Left cardiac atrium (tissue), 4 donors: Measurements from ENCODE around the gene PDGFA. TPM values are rescaled to one million over a fixed set of nuclear protein-coding genes. Genes with fewer than 3 reads are reported as not detected.

Experiments
- ATAC-seq, 2 donors: fragments of 200-7000 bp; cut with Tn5 transposase; one replicate each; pipeline ENCODE4 v1.9.1; 2020; ENCODE audit warnings: mild to moderate bottlenecking in 2 of 2, moderate library complexity in 2 of 2
- DNase-seq: peaks from one replicate; pipeline ENCODE4 v3.0.0-alpha.2; 2020
- intact Hi-C, 2 donors: fragments of 100-400 bp; cut with DNase I; formaldehyde crosslinking; loops; one replicate each; pipeline versions ENCODE4 v1.14.1 to v1.15.1; 2022 to 2023
- total RNA-seq, 2 donors: library from RNA; stranded (reverse); fragmentation: NEBNext Ultra II Directional; extraction: Animal tissue kit (Norgen Biotek cat#: 25700); gene quantifications; one replicate each; pipeline ENCODE4 v1.2.1, GENCODE V29; 2021
- donor health status: DM: no; HTN: yes; CAD: no.
- donor health status: DM: no; HTN: yes; CAD: no; lungs with severe emphysema.
- donor health status: DM: yes; HTN: yes; CAD: no.
- donor health status: Dilated cardiomyopathy.

PDGFA gene
- total RNA-seq, 2 donors from 2014 or later = 27.5 to 33.9 TPM

DNA sequence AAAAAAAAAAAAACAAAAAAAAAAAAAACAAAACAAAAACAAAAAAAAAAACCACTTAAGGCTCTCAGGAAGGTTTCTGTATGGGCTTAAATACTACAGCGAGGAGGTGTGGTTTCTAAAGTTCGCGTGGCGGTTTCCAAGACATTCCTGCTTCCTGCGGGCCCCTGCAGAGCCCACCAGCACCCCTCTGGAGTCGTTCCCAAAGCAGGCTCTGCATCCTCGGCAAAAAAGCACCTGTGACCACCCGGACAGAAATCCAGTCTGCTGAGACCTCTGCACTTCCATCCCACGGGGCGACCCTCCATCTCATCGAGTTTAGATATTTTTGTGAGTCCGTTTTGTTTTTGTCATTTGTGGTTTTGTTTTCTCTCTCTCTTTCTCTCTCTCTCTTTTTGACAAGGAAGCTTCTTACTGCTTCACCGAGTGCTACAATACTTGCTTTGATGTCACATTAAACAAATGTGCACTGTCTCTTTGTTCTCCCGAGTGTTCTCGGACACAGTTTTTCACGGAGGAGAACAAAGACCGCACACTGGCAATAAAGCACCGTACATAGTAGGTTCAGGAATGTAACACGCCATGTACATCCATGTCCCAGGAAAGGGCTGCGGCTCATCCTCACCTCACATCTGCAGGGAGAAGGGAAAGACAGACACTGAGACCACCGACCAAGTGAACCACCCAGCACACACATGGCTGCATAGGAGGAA lies 21.5 kb downstream of the PDGFA start:
- ATAC-seq = no peak
- intact Hi-C loops = no loop called here
- no peak for DNase-seq

DNA sequence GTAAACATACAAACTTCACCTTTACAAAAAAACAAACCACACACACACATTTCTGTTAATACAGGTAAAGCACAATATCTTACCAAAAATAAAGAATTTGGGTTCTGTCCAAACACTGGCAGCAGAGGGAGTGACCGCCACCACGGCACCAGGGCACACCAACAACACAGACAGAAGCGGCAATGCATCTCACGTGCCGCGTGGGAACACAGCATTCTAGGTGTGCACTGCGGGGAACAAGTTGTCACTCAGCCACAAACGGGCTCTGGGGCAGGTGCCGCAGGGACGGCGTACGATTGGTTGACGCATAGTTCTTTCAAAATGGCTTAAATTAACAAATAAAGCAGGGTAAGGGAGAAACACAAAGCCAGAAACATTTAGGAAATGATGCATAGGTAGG lies 22.3 kb downstream of the PDGFA start:
- intact Hi-C loops = no loop called here
- no peak for ATAC-seq
- DNase-seq = peak; percentile 15

DNA sequence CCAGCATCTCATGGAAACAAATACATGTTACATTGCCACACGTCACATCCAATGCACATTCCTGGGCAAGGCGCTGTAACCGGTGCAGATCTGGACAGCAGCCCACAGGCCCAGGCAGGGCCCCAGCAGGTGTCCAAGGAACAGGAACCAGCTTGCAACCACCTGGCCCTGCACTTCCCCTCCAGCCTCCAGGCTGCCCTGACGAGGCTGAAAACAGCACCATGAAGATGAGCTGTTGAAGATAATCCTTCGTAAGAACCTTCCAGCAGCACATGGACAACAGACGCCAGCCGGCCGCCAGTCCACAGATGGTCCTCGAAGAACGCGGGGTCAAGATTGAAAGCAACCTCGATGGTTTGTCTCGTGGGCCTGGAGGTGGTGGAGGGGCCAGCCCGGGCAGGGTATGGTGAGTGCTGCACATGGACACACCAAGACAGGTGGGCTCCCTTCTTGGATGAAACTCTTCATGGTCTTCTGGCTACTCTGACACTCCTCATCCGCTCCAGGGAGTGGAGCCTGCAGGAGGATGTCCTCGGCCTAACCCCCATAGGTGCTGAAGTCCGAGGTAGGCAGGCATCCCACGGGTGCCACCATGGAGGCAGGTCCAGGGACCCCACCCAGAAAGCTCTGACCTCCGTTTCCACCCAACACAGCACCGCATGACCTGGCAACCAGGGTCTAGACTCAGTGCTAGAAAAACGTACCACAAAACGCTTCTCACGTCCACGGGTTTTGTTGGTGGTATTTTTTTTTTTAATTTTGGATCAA lies 22.9 kb downstream of the PDGFA start:
- intact Hi-C loops = no loop called here
- ATAC-seq = no peak
- DNase-seq = no peak

DNA sequence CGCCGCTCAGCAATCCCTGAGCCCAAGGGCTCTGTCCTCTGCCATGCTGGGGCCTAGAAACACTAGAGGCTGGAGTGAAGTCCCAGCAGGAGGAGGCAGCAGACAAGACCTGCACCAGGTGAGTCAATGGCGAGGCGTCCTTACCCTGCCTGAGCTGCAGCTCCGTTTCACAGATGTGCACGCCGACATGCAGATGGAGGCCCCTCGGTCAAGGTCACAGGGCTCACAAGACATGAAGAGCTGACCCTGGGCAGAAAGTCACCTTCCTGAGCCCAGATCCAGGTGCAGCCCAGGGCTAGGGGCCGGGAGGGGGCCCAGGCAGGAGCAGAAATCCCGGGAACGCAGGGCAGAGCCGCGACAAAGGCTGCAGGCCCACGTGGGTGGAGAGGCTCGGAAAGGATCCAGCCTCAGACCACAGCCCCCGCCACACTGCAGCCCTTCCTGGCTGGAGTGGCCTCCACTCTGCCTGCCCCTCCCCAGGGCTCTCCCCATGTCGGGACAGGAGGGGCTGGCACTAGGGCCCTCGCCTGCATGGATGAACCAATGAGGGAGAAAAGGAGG lies 23.8 kb downstream of the PDGFA start:
- DNase-seq = peak; percentile 16
- ATAC-seq = no peak
- intact Hi-C loops = no loop called here

DNA sequence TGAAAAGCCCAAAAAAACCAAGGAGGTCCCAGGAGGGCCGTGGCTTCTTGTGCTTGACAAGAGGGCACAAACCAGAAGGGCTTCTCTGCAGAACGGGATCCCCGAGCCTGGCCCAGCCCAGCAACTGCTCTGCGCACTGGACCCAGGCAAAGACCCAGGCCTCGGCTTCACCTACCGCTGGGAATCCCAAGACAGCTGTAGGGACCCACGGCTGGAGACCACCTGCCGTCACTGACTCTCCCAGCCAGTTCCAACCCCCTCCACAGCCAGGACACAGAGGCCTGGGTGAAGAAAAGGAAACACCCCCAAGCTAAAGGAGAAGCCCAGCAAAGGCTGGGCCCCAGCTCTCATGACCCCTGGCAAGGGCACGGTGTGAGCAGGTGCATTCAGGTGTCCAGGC lies 24.3 kb downstream of the PDGFA start:
- peak; percentile 16 for DNase-seq
- intact Hi-C loops = no loop called here
- no peak for ATAC-seq

DNA sequence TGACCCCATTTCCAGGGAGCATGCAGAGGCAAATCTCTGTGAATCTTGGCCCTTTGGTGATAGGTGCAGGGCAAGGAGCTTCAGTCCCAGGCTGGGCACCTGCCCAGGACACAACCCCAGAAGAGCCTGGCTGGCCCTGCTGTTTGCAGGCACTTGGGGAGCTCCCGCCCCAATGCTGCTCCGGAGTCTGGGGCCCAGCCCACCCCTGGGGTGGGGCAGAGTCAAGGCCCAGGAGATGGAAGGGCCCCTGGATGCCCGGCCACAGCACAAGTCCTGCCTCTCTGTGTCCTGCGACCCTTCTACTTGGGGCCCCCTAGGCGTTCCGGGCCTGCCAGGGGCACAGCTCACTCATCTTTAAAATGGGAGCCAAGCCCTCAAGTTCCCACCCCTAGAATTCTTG lies 24.7 kb downstream of the PDGFA start:
- intact Hi-C loops = no loop called here
- ATAC-seq (no peak), DNase-seq (peak; percentile 16)

DNA sequence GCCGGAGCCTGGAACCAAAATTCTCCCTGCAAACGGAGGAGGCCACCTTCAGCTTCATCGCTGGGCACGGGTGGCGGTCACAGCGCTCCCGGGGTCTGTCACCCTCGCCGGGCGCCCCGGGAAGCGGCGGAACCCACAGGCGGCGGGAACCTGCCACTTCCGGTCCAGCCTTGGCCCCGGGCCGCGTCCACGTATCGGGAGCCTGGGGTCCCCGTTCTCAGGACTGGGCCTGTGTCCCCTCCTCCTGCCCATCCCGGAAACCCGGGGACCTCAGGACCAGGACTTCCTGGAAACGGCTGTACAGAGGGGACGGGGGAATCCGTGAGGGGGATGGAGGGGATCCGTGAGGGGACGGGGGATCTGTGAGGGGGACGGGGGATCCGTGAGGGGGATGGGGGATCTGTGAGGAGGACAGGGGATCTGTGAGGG lies 25.4 kb downstream of the PDGFA start:
- ATAC-seq (peak in 1 of 2 donors; percentile 24), DNase-seq (peak; percentile 24)

DNA sequence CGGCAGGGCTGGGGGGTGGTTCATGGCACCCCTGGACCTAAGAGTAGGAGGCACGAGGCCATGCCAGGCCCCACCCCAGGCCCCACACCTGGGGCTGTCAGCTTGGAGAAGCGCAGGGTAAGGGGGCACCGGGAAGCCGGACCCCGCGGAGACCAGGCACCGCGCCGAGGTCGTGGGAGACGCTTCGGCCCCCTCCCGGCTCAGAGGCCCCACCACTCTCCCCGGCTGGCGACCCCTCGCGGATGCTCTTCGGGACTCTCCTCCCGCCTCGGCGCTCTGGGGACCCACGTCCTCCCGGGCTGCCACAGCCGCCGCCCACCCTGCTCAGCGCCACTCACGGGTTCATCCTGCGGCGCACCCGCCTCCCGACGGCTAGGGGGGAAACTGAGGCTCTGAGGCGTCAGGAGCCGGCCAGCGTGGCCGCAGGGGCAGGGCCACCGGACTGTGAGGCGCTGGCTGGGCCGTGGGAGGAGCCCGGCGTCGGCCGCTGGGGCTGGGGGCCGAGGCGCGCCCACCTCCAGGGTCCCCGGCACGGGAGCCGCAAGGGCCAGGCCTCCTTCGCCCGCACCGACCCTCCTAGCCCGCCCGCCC lies 25.9 kb downstream of the PDGFA start:
- intact Hi-C loops = no loop called here
- no peak for ATAC-seq
- DNase-seq = peak; percentile 22

More for the DNA sequence above, 25.4 kb downstream of the PDGFA start:
- intact Hi-C loops = no loop called here

DNA sequence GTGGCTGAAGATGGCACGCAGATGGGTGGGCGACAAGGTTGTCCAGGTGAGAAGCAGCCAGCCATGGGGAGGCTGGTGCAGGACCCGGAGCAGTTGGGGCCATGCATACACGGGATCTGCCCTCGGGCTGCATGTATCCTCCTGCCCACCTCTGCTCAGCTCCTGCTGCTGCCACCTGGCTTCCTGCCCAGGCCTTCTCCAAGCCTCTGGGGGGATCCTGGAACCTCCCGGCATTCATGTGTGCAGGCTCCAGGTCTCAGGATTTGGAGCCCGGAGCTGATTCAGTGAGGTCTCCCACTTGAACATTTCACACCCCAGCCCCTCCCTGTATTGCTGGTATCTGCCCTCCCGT lies 27.0 kb downstream of the PDGFA start:
- DNase-seq (peak; percentile 25), ATAC-seq (no peak)
- intact Hi-C loops = no loop called here

DNA sequence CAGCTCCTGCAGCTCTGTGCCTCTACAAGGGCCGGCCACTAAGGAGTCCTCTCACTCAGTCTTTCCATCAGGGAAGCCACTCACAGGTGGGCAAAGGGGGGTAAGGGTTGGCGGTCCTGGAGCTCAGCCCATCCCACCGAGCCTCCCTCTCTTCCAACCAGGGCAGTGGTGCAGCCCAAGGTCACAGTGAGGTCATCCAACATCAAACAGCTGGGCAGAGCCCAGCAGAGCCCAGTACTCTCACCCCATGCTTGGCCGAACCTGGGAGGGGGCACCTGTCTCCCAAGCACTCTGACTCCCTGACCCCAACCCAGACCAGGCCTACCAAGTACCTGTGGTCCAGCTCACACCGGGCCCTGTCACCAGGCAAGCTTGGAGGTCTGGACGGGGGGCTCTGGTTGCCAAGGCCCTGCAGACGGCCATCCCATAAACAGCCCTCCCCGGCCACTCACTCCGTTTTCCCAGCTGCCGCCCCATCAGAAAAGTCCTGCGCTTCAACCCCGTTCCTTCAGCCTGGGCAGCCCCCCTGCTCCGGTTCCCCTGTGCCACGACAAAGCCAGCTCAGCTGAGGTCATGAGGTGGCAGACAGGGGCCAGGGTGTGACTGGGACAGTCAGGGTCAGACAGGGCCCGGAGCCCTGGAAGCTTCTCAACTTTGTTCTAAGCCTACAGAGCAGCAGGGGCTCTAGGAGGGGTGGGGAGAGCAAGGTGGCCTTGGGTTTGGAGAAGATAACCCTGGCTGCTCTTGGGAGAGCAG lies 27.5 kb downstream of the PDGFA start:
- ATAC-seq (no peak), DNase-seq (no peak)
- intact Hi-C loops = no loop called here

DNA sequence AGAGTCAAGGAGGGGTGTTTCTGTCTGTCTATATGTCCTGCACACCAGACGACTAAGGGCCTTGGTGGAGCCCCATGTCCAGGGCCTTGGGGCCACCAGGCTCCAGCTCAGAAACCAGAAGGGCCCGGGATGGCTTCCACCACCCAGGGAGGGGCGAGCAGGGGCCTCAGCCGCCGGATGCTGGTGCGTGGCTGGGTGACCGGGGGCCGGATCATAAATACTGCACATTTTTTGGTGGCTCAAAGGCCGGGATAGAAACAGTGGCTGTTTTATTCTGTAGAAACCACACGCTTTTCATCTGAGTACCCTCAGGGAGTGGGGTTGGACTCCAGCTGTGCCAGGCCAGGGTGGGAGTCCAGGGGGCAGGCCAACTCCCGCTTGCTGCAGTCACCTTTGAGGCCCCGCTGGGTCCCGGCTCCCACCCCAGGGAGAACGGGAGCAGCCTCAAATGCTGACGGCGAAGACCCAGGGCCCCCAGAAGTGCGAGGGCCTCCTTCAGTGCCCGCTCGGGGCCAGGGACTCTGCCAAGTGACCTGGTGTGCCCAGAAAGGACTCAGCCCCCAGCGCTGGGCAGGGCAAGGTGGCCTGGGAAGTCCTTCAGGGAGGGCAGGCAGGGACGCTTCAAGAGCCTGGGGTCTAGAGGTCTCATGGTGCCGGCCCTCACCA lies 28.2 kb downstream of the PDGFA start:
- DNase-seq (peak; percentile 17), ATAC-seq (no peak)
- intact Hi-C loops = no loop called here

DNA sequence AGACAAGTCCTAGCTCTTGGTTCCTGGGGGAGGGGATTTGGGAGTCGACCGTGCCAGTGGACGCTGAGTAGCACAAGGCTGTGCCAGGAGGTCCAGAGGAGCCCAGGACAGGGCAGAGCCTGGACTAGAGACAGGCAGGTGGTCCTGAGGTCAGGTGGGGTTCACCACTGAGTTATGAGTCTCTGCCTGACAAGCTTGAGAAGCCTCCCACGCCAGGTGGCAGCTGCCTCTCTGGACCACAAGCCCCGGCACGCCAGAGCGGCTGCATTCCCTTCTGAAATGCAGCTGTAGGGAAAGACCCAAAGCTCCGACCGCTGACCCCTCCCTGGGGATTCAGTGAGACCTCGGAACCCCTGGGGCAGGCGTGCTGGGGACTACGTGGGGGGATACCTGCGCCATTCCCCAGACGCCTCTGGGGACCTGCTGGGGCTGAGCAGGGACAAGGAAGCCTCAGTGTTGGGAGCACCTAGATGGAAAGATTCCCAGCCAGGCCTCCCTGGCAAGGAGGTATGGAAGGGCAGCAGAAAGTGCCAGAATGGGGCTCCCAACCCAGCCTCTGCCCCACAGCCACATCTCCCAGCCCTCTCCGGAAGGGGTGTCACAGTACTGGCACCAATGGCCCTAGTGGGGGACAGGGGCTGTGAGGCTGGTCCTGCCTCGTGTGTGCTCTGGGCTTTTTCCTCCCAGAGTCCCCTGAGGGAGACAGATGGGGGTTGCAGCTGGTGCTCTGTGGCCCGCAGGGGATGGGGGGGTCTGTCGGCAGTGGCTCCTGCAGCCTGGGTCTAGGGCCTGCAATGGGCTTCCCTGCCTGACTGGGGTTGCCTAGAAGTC lies 29.0 kb downstream of the PDGFA start:
- ATAC-seq (no peak), DNase-seq (no peak)
- intact Hi-C loops = no loop called here

DNA sequence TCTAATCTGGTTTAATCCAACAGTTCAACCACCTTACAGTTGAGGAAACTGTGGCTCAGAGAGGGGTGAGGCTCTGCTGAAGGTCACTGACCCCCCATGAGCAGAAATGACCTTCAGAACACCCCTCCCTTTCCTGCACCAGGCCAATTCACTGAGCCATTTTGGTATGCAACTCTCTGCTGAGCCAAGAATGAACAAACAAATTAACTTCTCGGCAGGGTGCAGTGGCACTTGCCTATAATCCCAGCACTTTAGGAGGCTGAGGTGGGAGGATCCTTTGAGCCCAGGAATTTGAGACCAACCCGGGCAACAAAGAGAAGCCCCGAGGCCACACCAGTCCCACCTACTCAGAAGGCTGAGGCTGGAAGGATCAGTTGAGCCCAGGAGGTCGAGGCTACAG lies 29.8 kb downstream of the PDGFA start:
- ATAC-seq (no peak), DNase-seq (no peak)
- intact Hi-C loops = no loop called here

DNA sequence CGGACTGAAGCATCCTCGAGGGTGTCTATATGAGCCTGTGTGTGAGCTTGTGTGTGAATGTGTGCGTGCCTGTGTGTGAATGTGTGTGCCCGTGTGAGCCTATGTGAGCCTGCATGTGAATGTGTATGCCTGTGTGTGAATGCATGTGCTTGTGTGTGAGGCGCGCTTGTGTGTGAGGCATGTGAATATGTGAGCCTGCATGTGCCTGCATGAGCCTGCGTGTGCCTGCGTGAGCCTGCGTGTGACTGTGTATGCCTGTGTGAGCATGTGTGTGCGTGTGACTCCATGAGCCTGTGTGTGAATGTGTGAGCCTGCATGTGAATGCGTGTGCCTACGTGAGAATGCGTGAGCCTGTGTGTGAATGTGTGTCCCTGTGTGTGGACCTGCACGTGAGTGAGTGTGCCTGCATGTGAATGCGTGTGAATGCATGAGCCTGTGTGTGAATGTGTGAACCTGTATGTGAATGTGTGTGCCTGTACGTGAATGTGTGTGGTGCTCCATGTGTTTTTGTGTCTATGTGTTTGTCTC lies 33.4 kb downstream of the PDGFA start:
- DNase-seq (peak; percentile 15), ATAC-seq (no peak)
- intact Hi-C loops = no loop called here

DNA sequence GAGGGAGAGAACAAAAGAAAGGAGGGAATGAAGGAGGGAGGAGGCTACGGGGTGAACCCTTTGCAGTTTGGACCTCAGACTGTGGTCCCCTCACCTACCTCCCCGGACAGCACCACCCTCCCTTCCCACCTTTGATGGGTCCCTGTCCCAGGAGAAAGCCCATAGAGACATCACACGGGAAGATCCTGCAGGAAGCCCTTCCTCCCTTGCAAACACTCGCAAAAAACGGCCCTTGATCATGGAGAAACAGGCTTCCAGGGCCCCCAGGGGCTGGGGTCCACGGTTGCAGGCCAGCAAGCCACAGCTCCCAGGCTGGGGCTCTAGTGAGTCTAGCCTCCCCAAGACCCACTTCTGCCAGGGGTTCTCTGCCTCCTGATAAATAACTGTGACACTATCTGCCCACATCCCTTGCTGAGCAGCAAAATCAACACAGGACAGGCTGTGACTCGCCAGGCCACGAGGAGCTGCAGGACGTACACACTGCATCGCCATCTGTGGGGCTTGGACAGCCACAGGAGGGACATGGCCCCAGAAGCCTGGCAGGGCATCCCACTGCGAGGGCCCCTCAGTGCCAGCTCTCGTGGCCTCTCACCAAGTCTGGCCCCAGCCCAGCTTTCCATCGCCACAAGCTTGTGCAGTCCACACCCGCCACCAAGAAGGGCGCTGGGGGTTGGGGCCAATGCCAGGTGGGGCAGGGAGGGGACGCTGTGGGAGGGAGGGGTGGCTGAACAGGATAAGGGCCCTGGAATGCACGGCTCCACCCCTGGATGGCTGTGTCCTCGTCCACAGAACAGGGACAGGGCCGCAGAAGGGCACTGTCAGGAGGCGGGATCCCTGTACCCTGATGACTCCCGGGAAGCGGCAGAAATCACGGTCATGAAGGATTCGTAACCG lies 34.2 kb downstream of the PDGFA start:
- intact Hi-C loops = no loop called here
- DNase-seq (peak; percentile 26), ATAC-seq (peak; percentile 62 to 73)

DNA sequence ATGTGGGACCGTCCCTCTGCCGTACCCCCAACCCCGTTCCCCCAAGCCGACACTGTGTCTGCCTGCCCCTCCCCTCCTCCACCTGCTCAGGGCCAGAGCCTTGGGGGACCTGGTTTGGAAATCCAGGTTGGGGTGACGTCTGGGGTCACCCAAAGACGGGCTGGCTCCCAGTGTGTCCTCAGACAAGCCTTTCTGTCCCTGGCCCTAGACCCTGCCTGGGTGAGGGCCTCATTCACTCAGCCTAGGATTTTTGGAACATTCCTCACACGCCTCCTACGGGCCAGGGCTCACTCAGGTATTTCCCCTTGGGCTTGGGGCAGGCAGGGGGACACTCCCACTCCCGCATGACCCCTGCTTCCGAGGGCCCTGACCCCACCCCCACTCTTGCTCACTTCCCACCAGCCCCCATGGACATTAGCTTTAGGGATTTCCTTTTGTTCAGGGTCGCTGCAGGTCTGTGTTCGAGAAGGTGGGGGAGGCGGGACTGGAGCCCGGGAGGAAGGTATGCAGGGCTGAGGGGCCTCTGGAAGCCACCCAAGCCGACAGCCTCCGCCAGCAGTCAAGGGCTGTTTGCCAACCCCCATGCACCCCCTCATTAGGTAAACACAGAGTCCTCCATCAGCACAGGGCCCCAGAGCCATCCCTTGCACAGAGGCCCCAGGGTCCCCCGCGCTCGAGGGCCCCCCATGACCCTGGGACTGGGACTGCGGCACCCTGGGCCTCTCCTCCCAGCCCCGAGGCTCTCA lies 35.1 kb downstream of the PDGFA start:
- DNase-seq (peak; percentile 15), ATAC-seq (no peak)
- intact Hi-C loops = no loop called here
